Activated gamma-delta T cell (primary cell): ENCODE results near the gene INPP4B.
"Not testable (repeated sequence)": the region's sequence is repeated elsewhere in the genome, so short reads cannot be mapped to it uniquely, and the experiment has no call there.

Experiments used
- DNase-seq: peaks from one replicate; lab custom pipeline; 2025; lab: John Stamatoyannopoulos, UW

The INPP4B gene

DNA sequence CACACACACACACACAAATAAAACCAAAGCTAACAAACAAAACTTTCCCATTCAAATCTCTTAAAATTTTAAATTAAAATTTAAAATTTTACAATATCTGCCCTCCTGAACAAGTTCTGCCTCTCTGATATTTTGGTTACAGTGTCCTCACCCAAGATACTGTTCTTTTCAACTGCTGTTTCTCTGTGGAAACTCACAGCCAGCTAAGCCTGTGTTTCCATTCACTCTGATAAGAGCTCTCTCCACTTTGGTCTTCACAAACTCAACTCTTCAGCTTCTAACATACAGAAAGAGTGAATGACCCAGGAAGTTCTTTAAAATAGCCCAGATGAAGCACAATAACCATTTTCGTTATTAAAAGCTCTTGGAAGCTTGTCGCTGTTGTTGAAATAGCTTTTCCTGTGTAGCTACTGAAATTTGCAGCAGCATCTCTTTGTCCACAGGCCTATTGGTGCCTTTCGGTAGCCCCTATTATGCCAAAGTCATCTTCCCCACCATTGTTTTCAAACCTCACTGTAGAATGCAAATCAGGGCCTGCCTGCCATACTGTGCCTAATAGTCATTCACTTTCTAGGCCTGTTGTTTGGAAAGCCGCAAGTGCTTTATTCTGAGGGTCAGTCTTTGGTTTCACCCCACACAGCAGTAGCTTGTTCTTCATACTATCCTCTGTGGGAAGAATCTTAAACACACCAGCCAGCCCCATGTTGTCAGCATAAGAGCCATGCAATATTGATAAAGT, 19.4 kb downstream of the INPP4B start:
- no peak for DNase-seq

DNA sequence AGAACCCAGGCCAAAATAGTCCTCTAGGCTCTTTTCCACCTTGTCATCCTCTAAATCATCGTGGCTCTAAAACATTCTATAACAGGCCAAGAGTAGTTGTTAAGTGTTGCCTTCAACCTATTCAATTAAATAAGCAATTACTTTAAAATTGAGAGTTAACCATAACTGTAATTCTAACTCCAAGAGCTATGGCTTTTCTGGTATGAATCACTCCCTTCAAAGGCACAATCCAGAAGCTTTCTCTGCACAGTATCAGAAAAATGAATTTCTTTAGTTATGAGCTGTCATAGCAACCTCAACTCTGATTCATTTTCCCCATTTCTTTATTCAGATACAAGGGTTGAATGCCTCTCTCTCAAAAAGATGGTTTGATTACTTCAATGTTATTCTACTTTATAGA, 21.7 kb downstream of the INPP4B start:
- no peak for DNase-seq

DNA sequence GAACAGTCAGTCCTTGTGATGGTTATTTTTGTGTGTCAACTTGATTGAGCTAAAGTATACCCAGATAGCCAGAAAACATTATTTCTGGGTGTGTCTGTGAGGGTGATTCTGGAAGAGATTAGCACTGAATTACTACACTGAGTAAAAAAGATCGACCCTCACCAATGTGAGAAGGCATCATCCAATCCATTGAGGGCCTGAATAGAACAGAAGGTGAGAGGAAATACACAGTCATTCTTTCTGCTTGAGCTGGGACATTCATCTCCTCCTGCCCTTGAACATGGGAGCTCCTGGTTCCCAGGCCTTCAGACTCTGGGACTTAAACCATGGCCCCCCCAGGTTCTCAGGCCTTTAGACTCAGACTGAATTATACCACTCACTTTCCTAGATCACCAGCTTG, 22.3 kb downstream of the INPP4B start:
- no peak for DNase-seq

DNA sequence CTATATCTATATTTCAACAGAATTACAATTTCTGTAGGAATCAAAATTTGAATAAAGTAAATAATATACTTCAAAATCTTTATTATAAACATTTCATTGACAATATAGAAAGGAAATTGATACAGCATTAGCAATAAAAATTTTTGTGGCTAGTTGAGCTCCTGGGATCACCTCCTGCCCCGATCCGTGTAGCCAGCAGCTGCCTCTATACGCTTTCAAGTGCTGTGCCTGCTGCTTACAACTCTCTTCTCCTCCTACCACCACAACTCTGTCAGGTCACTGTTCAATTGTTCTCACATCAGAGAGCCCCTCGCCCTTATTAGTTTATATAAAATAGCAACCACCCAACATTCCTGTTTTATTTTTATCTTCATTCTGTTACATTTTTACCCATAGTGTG, 27.6 kb downstream of the INPP4B start:
- no peak for DNase-seq

DNA sequence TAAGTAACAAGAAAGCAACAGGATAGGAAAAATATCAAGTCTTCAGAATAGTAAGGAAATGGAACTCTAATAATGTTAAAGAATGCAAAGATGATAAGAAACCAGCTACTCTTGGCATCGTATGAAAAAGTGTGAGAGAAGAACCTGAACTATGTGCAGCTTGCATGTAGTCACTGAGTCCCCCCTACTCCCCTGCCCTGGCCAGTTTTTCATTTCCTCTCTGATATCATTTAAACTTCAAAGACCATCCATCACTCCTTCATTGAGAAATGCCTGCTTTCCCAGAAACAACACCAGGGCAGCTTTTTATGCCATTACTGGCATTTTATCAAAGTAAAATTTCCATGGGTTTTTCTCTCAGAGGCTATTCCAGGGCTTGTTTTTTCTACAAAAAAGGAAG, 28.1 kb downstream of the INPP4B start:
- no peak for DNase-seq

DNA sequence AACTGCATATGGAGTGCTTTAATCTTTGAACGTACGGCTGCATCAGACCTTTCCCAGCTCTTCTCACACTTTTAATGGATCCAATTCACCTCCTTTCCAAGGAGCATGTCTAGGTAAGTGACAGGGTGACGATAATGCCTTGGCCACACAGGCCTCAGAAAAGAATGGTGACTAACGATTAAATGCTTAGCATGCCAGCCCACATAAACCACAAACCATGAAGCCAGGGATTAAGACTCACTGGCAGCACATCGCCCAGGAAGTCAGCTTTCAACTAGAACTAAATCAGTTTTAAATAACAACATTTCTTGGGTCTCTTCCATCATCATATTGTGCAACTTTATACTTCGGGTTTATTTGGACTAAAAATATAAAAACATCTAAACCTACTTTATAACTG, 28.7 kb downstream of the INPP4B start:
- no peak for DNase-seq

DNA sequence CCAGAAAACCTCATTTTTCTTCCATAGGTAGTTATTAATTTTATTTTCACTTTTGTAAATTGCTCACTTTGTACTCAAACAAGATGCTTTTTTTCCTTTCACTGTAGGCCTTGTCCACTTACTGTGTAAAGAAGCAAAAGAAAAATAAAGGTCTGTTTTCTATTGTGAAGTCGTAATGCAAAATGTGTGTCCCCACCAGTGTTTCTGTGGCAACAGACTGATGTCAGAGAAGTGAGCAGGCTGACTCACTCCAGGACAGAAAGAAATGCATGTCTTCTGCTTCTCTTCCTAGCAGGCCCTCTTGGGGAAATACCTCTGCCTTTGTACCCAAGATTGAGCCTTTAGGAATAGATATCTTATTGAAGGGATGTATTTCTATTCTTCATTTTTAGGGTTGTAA, 30.3 kb downstream of the INPP4B start:
- DNase-seq: no peak

DNA sequence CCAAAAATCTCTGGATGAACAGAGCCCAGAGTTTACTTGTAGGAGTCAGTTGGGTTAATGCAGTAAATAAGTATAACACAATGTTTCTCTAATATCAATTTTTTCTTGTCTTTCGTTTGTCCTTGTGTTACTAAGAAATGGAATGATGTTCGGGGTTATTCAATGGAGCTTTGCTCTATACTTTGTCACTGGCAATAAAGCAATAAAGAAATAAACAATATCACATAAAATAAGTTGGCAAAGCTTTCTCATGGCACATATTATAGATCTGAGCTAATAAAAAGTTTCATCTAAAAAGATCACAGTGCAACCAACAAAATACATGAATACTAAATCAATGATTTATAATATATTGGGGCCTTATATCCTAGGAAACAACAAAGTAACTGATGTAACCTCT, 32.7 kb downstream of the INPP4B start:
- no peak for DNase-seq

DNA sequence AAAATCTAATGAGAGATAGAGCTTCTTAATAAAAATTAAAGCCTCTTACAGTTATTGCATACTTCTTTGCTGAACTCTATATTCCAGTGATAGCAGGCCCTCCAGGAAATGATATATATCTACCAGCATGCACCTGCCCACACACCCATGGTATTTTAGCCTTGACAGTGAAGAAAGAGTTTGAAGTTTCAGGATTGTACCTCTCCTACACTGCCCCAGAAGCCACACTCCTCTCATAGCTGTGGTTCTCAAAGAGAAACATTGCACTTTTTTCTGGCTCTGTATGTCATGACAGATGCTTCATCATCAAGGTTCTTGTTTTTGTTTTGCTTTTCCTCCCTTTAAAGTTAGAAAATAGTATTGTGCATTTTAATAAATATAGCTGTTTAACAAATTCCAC, 34.0 kb downstream of the INPP4B start:
- no peak for DNase-seq

DNA sequence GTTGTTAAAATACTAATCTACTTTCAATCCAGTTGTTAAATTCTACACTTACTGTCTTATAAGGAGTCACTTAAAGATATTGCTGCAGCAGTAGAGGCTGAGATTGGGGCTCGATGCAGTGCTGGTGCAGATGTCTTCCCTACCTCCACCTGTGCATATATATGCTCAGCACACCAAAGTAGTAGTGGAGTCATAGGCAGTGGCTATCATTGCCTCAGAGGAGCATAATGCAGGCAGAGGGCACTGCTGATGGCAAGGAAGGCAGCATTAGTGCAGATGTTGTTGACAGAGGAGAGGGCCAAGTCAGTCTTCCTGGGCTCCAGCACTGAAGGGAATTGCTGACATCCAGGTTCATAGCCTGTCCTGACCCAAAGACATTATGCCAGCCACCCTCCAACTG, 35.1 kb downstream of the INPP4B start:
- no peak for DNase-seq

DNA sequence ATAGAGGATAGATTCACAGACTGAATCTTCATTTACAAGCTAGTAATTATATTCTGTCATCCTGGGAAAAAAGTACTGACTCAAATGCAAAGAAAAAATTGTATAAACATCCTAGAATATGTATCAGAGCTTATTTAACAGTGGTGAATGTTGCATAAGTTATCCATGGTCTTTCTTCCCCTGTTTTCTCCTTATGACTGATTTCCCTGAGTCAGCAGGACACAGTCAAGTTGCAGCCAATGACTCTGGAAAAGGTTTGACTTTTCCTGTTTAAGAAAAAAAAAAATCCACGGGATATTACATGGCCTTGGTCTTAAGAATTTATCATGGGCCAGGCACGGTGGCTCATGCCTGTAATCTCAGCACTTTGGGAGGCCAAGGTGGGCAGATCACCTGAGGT, 36.5 kb downstream of the INPP4B start:
- DNase-seq: no peak

DNA sequence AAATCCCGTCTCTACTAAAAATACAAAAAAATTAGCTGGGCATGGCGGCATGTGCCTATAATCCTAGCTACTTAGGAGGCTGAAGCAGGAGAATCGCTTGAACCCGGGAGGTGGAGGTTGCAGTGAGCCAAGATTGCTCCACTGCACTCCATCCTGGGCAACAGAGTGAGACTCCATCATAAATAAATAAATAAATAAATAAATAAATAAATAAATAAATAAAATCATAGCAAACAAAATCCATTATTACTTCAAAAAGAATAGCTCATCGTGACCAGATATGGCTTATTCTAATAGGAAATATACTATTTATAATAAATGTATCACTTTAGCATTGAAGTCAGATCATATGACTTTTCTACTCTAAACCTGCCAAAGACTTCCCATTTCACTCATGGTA, 42.2 kb downstream of the INPP4B start:
- DNase-seq: not testable (repeated sequence)

DNA sequence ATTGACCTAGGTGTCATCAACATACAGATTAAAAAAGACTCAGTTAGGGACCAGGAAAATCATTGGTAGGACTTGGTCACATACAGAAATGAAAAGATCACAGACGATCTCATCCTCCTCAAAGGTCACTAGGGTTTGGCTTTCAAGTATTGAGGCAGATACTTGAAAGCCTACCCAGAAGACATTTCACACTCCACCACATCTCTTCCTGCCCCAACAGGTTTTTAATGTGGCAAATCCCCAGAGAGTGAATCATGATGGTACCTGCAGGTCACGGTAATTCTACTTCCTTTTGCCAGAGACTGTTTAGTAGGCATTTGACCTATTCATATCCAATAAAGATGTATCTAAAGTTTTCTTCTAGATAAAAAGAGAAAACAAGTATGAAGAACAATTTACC, 44.1 kb downstream of the INPP4B start:
- DNase-seq: no peak

DNA sequence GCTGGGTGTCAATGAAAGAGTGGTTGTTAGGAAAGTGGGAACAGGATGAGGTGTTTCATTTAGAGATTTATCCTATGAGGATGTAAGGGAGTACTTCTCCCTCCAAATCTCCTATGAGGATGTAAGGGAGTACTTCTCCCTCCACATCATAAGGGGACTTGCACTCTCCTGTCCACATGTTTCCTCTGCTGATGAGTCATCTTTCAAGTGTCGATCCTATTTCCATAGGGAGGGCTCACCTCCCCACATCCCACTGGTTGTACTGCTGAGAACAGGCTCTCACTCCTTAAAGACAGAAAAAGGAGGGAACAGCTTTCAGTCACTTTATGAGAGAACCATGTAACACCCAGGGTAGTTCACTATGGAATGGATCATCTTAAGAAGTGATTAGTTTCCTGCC, 65.0 kb downstream of the INPP4B start:
- no peak for DNase-seq

DNA sequence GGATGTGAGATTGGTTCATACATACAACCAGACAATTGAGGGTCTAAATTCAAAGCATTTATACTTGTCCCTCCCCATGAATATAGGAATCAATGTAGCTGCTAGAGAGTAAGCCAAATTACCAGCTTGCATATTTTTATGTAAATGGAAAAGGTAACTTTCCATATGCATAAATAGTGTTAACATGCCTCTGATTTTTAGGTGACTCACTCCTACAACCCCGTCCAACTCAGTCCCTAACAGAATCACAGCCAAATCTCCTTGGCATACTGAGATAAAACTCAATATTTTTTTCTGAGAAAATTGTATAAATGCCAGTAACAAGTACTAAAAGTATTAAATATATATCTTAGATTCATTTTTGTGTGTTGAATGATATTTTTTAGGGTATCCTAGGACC, 67.2 kb downstream of the INPP4B start:
- DNase-seq: no peak

DNA sequence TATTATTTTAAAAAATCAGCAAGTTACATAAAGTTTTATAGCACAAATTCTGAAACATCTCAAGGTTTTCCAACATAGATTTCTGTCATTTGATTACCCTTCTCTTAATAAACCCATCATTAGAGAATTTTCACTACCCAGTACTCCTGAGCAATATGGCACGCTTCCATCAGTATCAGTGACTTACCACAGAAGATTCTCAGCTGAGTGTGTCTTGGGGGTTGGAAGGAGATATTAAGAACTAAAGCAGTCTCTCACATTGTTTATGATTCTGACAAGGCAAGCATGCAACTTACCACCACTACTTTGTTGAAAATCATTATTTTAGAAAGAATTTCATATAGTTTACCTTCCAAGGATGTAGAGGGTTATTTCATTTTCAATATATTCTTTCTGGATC, 67.7 kb downstream of the INPP4B start:
- no peak for DNase-seq

DNA sequence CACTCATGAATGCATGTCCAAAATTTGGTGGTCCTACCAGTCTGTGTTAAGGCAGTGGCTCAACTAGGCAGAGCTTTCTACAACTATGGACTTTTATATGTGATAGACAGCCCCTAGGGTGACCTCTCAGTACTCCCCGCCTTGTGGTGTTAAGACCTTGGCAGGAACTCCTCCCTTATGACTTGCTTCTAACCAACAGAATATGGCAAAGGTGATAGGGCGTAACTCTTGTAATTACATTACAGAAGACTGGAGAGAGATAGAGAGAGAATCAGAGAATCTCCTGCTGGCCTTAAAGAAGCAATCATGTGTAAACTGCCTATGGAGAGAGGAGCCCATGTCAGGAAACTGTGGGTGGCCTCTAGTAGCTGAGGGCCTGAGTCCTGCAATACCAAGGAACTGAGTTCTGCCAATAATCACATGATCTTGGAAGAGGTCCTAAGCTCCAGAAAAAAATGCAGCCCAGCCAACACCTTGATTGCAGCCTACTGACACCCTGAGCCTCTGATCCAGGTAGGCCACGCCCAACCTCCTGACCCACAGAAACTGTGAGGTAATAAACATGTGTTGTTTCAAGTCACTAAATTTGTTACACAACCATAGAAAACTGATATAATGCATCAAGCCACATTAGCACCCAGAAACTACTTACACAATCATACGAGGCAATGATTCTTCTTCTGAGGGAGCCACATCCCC, 68.9 kb downstream of the INPP4B start:
- no peak for DNase-seq

DNA sequence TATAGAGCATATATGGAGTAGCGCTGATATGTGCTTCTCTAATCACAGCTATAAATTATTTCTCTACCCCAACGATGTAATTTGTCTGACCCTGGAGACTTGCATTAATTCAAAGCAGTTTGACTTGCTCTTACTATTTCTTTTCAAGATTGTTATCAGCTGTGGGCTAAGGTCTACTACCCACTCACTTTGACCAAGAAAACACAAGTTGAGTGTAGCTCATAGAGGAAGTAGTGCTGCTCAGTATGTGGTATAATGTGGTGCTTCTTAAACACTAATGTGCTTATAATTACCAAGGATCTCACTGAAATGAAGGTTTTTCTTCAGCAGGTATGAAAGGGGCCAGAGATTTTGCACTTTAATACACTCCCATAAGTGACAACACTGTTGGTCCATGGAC, 70.1 kb downstream of the INPP4B start:
- no peak for DNase-seq

DNA sequence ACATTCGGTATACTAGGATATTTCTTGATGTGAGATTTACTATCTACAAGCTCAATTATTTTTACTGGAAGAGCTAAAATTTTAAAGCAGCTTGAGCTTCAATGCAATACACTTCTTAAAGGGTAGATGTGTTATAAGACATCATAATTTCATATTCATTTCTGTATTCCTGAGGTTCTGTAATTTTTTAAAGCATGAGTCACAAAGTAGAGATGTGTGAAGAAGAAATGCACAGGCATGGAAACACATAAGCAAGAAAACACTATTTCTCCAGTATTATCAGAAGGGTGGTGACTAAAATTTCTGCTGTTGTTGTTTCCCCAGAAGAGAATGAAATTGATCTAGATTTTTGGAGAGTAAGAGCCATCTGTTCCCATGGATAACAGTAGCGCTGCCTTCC, 72.6 kb downstream of the INPP4B start:
- DNase-seq: no peak

DNA sequence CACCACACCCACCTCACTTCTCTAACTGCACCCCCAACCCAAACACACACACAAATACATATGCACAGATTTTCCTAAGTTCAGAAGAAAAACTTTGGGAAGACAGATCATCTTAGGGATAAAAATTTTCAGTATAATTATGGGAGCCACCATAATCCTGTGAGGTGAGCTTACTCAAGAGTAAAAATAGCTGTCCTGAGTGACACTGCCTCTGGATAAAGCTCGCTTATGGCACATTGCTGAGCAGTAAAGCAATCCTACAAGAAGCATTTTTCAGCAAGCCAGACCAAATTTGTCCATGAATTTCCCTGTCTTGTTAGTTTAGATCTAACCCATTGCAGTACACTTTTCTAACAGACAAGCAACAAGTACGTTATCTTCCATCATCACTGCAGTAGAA, 83.8 kb downstream of the INPP4B start:
- DNase-seq: no peak

DNA sequence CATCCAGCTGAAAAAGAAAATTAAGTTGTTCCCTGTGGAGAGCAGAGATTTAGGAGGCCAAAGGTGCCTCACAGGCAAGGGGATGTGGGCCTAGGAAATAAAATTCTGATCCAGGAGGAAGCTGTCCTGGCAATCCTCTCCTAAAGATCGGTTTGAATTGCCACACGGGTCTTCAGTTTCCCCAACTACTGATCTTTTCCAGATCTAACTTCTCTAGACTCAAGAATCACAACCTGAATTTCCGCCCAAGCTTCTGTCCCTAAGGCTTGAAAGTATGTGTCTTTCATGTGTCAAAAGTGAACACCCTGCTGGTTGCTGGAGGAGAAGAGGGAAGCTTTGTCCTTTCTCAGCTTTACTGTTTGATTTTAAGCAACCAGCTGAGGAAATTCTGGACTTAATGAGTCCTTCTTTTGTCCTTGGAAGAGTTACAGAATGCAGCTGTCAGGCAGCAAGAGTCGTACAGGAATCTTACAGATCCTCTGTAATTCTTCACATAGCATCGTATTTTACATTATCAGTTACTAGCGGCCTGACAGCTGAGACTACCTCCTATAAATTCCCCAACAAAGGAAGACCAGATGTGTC, 93.8 kb downstream of the INPP4B start:
- no peak for DNase-seq

DNA sequence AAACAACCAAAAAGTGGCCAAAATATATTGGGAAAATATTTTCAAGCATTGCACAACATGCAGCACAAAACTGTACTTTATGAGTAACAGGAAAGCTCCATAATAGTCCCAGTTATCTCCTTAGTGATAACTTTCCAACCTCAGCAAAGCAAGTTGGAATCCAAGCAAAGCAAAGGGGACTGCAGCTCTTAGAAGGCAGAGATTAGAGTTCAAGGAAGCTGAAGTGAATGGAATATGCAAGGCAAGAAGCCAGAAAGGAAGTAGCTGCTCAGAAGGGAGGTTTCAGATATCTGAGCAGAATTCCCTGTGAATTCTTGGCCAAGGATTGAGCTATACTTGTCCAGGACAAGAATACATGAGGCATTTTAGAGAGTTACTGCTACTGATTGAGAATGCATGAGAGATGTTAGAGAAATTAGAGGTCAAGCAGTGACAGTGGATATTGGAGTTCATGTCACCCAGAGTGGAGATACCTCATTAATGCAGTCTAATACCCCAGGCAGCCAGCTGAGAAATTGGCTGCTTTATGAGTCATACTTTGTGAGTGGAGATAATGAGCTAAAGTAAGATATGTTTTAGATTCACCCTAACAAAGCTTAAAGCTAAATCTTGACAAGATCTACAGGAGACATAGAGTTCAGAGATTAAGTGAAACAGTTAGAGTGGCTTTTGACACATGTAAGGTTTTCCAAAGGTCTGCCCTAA, 102.8 kb downstream of the INPP4B start:
- DNase-seq: no peak

DNA sequence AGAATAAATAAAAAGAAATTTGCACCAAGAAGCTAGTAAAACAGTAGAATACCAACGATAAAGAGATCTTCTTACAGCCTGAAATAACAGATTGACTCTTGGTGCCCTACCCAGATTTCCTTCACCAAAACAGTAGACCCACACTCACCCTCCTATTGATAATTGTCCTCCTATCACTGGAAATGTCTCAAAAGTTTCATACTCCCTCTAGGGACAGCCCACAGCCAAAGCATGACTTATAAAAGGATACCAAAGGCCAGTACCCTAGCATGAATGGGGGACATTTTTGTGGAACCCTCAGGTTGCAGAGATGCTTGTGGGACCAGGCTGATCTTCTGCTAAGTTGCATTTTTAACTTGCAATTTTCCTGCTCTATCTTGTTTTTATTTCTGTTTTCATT, 104.1 kb downstream of the INPP4B start:
- no peak for DNase-seq
